Measurements from ENCODE around the gene GATAD2A. TPM values are rescaled to one million over a fixed set of nuclear protein-coding genes. Genes with fewer than 3 reads are reported as not detected.

The GATAD2A gene
- total RNA-seq, 2 experiments from 2014 or later = 122 to 135 TPM

DNA sequence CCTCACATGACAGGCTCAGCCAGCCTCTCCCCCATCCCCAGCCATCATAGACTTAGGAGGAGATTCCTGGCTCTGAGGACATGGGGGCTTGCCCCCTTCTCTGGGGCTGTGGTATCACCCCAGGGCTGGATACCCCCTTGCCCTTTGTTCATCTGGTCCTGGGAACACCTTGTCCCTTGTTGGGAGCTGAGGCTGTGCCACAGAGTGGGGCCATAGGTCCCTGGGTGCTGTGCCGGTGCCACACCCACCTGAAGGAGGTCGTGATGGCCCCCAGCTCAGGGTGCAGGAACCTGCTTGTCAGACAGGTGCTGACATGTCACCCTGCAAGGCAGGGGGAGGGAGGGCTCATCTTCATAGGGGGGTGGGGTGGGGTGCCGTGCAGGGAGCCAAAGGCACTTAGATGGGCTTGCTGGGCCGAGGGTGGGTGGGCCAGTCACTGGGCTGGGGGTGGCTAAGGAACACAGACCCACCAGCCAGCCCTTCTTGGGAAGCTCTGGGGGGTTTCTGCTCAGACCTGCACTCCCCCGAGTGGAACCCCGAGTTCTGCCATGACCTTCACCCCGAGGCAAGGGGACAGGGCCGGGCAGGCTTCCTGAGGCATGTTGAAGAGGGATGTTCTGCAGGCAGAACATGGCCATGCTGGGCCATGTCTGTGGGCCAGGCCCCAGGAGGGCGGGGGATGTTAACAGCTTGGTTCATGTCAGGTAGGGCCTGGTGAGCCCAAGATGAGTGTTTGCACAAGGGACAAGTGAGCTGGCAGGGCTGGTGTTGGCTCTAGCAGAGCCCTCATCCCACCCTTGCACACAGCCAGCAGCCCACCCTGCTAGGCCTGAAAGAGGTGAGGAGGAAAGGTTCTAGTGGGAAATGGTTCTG is 81.8 kb downstream of the GATAD2A start:
- Mint-ChIP-seq H3K4me3 (no peak overlapping the region), H3K27me3 (no peaks in the 10 kb centered on the region), H3K36me3 (ENCODE audit: low read depth) (peaks cover 19% of the 10 kb centered on the region), H3K9me3 (no peaks in the 10 kb centered on the region), H3K27ac (peak overlapping the region; percentile 100), H3K4me1 (peaks cover 53% of the 10 kb centered on the region)
- POLR2A ChIA-PET = no interaction called here
- no peak for DNase-seq
- CTCF ChIA-PET = interaction anchor here (1.0 to 1.5 kb wide), 3 partner anchors 29 to 114 kb away, joined by 6 read pairs; no protein-coding TSS in a partner anchor

DNA sequence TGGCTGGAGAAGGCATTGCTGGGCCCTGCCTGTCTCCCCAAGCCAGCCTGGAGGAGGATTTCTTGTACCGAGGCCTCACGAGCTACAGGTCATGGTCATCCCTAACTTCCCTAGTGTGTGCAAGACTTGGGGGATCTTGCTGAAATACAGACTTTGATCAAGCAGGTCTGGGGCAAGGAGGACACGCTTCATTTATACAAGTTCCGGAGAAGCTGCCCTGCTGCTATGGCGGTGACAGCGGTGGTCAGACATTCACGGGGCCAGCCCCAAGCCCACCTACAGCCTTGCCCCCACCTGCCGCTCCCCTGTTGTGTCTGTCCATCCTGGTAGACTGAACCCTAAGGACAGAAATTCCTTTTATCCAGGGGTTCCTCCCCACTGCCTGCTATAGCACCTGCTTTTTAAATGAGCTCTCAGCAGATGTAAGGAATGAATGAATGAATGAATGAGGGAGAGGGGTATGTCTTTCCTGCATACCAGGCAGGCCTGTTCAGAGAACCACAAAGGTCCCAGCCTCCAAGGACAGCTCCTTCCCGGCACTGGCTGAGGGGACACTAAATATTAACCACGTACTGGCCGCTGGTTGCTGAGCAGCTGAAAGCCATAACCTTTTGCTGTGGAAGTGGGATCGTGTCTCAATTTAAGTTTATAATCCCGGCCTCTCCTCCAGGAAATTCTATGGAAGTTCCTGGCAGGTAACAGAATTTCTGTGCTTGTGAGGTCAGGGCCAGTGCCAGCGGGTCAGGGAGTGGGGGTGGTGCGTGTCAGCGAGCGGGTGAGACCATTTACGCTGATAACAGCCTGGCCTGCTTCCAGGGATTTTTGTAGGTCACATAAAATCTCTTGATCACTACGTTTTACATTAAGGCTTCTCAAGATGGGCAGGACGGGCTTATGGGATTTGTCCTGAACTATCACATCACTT is 82.7 kb downstream of the GATAD2A start:
- Mint-ChIP-seq H3K4me1 (peaks cover 50% of the 10 kb centered on the region), H3K9me3 (no peaks in the 10 kb centered on the region), H3K4me3 (peak overlapping the region; percentile 62), H3K27me3 (no peaks in the 10 kb centered on the region), H3K27ac (peak overlapping the region; percentile 100), H3K36me3 (ENCODE audit: low read depth) (peaks cover 24% of the 10 kb centered on the region)
- no peak for DNase-seq
- CTCF ChIA-PET = interaction anchor here (1.2 to 4.2 kb wide), 3 partner anchors 30 to 124 kb away, joined by 3 to 50 read pairs (median 6); no protein-coding TSS in a partner anchor
- POLR2A ChIA-PET = no interaction called here

DNA sequence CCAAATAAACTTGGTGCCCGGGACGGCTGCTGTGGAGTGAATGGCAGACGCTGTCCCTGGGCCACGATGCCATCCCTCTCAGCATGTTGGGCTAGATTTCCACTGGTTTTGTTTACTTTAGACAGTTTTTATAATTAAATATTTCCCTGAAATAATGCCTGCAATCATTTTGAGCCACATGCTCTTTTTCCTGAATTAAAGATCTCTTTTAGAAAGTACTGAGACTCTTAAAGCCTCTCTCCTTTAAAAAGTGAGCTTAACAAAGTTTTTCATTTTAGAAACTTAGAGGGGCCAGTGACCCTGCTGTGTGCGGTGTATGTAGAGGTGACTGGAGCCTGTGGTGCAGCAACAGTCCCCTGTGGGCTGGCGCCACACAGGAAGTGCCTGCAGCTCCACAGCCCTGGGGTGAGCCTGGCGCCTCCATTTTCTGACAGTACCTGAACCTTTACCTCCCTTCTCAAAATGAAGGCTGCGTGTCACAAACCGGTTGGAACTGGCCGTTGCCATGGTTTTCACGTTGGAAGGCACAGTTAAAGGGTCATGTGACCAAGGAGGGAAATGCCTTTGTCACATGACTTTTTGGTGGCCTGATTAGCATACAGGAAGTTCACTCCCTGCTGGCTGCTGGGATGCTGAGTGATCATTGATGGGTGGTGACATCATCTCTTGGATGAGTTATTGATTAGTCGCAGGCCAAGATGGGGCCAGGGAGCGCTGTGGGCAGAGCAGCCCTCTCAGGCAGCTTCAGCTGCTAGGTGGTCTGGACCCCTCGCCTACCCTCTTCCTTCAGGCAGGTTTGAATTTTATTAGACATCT is 83.6 kb downstream of the GATAD2A start:
- Mint-ChIP-seq H3K9me3 (no peaks in the 10 kb centered on the region), H3K4me3 (peak overlapping the region; percentile 62), H3K27ac (peak overlapping the region; percentile 100), H3K4me1 (peaks cover 48% of the 10 kb centered on the region), H3K27me3 (no peaks in the 10 kb centered on the region), H3K36me3 (ENCODE audit: low read depth) (peaks cover 28% of the 10 kb centered on the region)
- DNase-seq = peak; percentile 98
- ChIA-PET POLR2A (no interaction called here), CTCF (interaction anchor here (1.2 to 4.2 kb wide), 9 partner anchors 19 to 125 kb away, joined by 3 to 50 read pairs (median 8); partner anchors contain the start of gene GATAD2A)

DNA sequence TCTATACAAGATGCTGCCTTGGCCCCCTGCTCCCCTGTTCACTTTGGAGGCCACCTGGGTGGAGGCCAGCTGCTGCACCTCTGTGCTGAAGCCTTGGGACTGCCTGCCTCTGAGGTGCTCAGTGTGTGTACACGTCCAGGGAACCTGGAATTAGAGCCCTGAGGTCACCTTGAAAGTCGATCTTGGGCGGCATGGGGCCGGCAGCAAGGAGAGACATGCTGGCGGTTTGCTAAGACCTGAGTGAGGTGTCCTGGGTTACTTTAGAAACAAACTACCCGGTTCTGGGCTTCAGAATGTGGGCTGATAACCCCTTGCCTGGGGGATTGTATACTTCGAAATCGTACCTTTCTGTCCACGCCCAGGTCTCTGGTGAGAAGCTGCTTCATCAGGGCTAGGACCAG is 84.3 kb downstream of the GATAD2A start:
- Mint-ChIP-seq H3K27me3 (no peaks in the 10 kb centered on the region), H3K27ac (peak overlapping the region; percentile 100), H3K9me3 (no peaks in the 10 kb centered on the region), H3K4me1 (peaks cover 48% of the 10 kb centered on the region), H3K36me3 (ENCODE audit: low read depth) (peaks cover 35% of the 10 kb centered on the region), H3K4me3 (peak overlapping the region; percentile 62)
- CTCF ChIA-PET = interaction anchor here (0.9 to 4.2 kb wide), 29 partner anchors 8 to 344 kb away, joined by 3 to 50 read pairs (median 4); partner anchors contain the start of genes GATAD2A, NDUFA13 and TSSK6
- POLR2A ChIA-PET = interaction anchor here (0.9 kb wide), 1 partner anchor 125 kb away, joined by 3 read pairs; no protein-coding TSS in a partner anchor
- no peak for DNase-seq

DNA sequence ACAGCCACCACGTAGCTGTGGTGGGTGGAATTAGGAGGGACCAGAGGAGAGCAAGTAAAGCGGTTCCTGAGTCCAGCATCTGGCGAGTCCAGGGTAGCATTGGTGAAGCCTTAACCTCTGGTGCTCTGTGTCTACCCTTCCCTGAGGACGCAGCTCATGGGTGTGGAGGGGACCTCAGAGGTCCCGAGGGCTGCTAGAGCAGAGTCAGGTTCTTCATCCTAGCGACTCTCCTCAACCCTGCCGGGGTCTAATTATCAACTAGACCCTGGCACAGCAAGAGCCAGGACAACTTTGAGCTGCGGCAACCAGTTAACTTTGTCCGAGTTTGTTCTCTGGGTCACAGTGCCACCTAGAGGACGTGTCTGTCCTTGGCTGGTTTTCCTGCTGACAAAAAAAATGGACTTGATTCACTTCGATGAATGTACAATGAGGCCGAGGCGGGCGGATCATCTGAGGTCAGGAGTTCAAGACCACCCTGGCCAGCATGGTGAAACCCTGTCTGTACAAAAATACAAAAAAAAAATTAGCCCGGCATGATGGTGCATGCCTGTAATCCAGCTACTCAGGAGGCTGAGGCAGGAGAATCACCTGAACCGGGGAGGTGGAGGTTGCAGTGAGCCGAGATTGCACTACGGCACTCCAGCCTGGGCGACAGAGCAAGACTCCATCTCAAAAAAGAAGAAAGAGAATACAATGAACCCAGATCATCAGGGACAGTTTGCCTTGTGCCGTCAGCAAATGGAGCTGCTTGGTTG is 84.9 kb downstream of the GATAD2A start:
- peak; percentile 90 for DNase-seq
- Mint-ChIP-seq H3K4me3 (no peak overlapping the region), H3K27me3 (no peaks in the 10 kb centered on the region), H3K4me1 (peaks cover 46% of the 10 kb centered on the region), H3K27ac (peak overlapping the region; percentile 100), H3K36me3 (ENCODE audit: low read depth) (peaks cover 34% of the 10 kb centered on the region), H3K9me3 (no peaks in the 10 kb centered on the region)
- CTCF ChIA-PET = interaction anchor here (0.6 to 4.2 kb wide), 34 partner anchors 9 to 345 kb away, joined by 3 to 50 read pairs (median 4); partner anchors contain the start of genes GATAD2A, NDUFA13 and TSSK6
- POLR2A ChIA-PET = interaction anchor here (0.9 to 1.0 kb wide), 2 partner anchors 84 to 126 kb away, joined by 3 read pairs; no protein-coding TSS in a partner anchor

- H3K36me3 Mint-ChIP-seq (ENCODE audit: low read depth) = peaks cover 37% of the 10 kb centered on the region
- ChIA-PET CTCF (interaction anchor here (0.6 to 4.2 kb wide), 19 partner anchors 10 to 175 kb away, joined by 3 to 50 read pairs (median 6); partner anchors contain the start of gene MAU2), POLR2A (interaction anchor here (0.5 to 1.0 kb wide), 2 partner anchors 85 to 86 kb away, joined by 3 read pairs; partner anchors contain the start of gene GATAD2A)
- DNase-seq = no peak
- no peaks in the 10 kb centered on the region for H3K27me3 Mint-ChIP-seq
- no peaks in the 10 kb centered on the region for H3K9me3 Mint-ChIP-seq
- peak overlapping the region; percentile 100 for H3K27ac Mint-ChIP-seq
- H3K4me3 Mint-ChIP-seq = no peak overlapping the region
- peaks cover 40% of the 10 kb centered on the region for H3K4me1 Mint-ChIP-seq
Observed at GRCh38 chr19:19491321-19492025, 86.0 kb downstream of the GATAD2A start.

DNA sequence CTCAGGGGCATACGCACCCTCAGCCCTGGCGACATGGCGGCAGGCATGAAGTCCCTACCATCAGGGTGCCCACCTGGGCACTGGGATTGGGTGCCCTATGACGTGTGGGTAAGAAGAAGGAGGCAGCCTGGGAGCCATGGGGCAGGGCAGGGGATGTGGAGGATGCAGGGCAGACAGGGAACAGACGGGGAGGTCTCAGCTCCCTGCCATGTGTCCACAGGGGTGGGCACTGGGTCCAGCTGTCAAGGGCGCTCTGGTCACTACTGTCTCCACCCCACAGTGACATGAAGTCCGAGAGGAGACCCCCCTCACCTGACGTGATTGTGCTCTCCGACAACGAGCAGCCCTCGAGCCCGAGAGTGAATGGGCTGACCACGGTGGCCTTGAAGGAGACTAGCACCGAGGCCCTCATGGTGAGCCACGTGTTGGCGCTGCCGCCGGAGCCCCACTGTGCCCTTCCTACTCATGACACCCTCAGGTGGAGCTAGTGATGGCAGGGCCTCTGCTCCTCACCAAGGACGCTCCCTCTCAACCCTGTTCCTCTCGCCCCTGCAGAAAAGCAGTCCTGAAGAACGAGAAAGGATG is 86.6 kb downstream of the GATAD2A start:
- Mint-ChIP-seq H3K36me3 (ENCODE audit: low read depth) (peaks cover 39% of the 10 kb centered on the region), H3K4me1 (peaks cover 34% of the 10 kb centered on the region)
- CTCF ChIA-PET = interaction anchor here (0.7 to 4.2 kb wide), 4 partner anchors 16 to 414 kb away, joined by 3 to 50 read pairs (median 6); partner anchors contain the start of gene MAU2

DNA sequence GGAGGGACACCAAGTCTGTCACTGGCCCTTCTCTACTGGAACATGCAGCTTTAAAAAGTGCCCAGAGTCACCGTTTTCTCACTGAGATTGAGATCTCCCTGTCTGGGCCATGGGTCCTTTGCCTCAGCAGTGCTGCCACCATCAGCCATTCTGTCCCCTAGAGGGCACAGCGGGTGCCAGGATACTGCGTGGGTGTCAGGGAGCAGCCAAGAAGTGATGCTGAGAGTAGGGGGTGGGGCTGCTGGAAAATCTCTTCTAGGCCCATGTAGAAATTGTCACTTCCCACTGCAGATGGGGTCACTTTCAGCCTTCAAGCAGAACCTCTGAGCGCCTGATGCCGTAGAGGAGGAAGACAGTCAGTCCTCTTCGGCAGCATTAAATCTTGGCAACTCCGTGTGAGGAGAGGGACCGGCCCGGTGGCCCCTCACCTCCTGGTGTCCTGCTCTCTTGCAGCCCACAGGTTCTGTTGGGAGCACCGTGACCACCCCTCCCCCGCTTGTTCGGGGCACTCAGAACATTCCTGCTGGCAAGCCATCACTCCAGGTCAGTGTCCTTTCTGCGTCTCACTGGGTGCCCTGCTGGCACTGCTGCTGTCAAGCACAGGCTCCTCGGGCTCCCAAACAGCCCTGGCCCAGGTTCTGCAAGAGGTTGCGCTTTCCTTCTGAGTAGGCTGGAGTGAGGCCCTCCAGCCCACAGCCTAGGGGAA is 88.5 kb downstream of the GATAD2A start:
- Mint-ChIP-seq H3K4me1 (peaks cover 17% of the 10 kb centered on the region), H3K9me3 (no peaks in the 10 kb centered on the region), H3K36me3 (ENCODE audit: low read depth) (peaks cover 43% of the 10 kb centered on the region), H3K27ac (peak overlapping the region; percentile 13), H3K4me3 (no peak overlapping the region), H3K27me3 (no peaks in the 10 kb centered on the region)
- ChIA-PET POLR2A (no interaction called here), CTCF (no interaction called here)
- DNase-seq = no peak

More for the DNA sequence above, 86.6 kb downstream of the GATAD2A start:
- DNase-seq = no peak
- no peak overlapping the region for H3K27ac Mint-ChIP-seq
- no peak overlapping the region for H3K4me3 Mint-ChIP-seq
- POLR2A ChIA-PET = no interaction called here
- no peaks in the 10 kb centered on the region for H3K27me3 Mint-ChIP-seq
- no peaks in the 10 kb centered on the region for H3K9me3 Mint-ChIP-seq

GRCh38 chr19:19495614-19496603 is 90.4 kb downstream of the GATAD2A start:
- Mint-ChIP-seq H3K27me3 (no peaks in the 10 kb centered on the region), H3K4me3 (no peak overlapping the region), H3K27ac (no peak overlapping the region), H3K9me3 (no peaks in the 10 kb centered on the region), H3K36me3 (ENCODE audit: low read depth) (peaks cover 42% of the 10 kb centered on the region), H3K4me1 (no peaks in the 10 kb centered on the region)
- ChIA-PET CTCF (no interaction called here), POLR2A (no interaction called here)
- no peak for DNase-seq
